Upper lobe of left lung (tissue), 4 donors: ENCODE measurements around the gene CCNF.
A peak's percentile ranks its signal among the peaks of the same experiment; 100 is the strongest.

Source experiments
- CTCF ChIP-seq, 6 experiments: fragments of 450-650 bp in 4 of 6; fragments of 200-600 bp in 2 of 6; sonication (generic) in 2 of 6; IDR thresholded peaks; one replicate each; pipeline ENCODE4 v1.5.1; 2016 to 2019; ENCODE audit warnings: antibody characterized with exemption in 6 of 6
- POLR2A ChIP-seq, 4 donors: fragments of 450-650 bp; IDR thresholded peaks; one replicate each; pipeline ENCODE4 v1.5.1; 2016 to 2017; ENCODE audit warnings: antibody characterized with exemption in 4 of 4, mild to moderate bottlenecking in 2 of 4
- POLR2AphosphoS5 ChIP-seq, 2 donors: sonication (generic); formaldehyde crosslinking; IDR thresholded peaks; one replicate each; pipeline ENCODE4 v1.5.1; 2017; ENCODE audit warnings: antibody characterized with exemption in 2 of 2

- no peak for TF ChIP-seq CTCF (IDR thresholded peaks at IDR 0.05)
- TF ChIP-seq POLR2A (IDR thresholded peaks at IDR 0.05), result no peak
- peak in 1 of 2 donors; percentile 45 for TF ChIP-seq POLR2AphosphoS5 (IDR thresholded peaks at IDR 0.05)
These were observed 65.4 kb downstream of the CCNF start for GRCh38 chr16:2494616-2495015.
